Astrocyte (in vitro differentiated cells and primary cell): Measurements from ENCODE around the gene CDK9.

Experiments
- CTCF ChIP-seq: IDR thresholded peaks from 2 replicates; pipeline ENCODE4 v1.5.1; 2011; ENCODE audit warnings: low read depth, mild to moderate bottlenecking, inconsistent platforms, low read length, moderate library complexity; ENCODE audit not compliant: insufficient read depth
- EZH2 ChIP-seq: IDR thresholded peaks from 2 replicates; pipeline ENCODE4 v1.6.1; 2012; ENCODE audit warnings: mild to moderate bottlenecking, low read length, inconsistent platforms; ENCODE audit not compliant: insufficient read depth

DNA sequence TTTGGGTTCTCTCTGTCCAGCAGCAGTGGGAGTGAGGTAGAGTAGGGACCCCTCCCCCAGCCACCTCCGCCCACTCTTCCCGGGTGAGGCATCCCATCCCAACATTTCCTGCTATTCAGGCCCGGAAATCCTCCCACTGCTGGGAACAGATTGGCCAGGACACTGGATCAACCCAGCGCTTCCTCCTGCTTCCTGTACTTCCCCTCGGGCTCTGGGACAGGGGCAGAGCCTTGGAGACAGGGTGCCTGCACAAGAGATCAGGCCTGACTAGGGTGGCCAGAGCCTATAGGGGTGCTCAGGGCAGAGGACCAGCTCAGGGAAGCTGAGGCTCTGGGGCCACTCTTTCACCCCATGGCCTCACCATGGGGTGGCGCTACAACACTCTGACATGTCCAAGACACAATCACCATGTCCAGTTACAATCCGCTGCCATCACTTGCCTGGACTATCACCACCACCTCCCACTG, 21.9 kb upstream of the CDK9 start:
- peak; percentile 16 for TF ChIP-seq CTCF
- no peak for TF ChIP-seq EZH2
